HG03159 (cell line): ENCODE measurements around the gene PLD2.
A peak's percentile ranks its signal among the peaks of the same experiment; 100 is the strongest.

ENCODE experiments used
- ATAC-seq: cut with Tn5 transposase; IDR thresholded peaks from one replicate; pipeline ENCODE4 v1.9.1; 2021; ENCODE audit warnings: mild to moderate bottlenecking, moderate library complexity; ENCODE audit not compliant: unreplicated experiment

PLD2 gene

GRCh38 chr17:4788807-4789700 lies 17.9 kb upstream of the PLD2 start, which contains the start of gene GLTPD2:
Gene GLTPD2, plus strand, starts transcription at chr17:4788964. Its CDS starts 48 bp downstream, at chr17:4789012.
- ATAC-seq = no peak

GRCh38 chr17:4789701-4789950 lies 17.3 kb upstream of the PLD2 start:
- ATAC-seq = no peak

- ATAC-seq = peak; percentile 82
Measured at GRCh38 chr17:4789951-4790704, 16.8 kb upstream of the PLD2 start.

GRCh38 chr17:4790705-4791088 lies 16.3 kb upstream of the PLD2 start:
- no peak for ATAC-seq

GRCh38 chr17:4795168-4795567 lies 11.8 kb upstream of the PLD2 start:
- no peak for ATAC-seq

- ATAC-seq = no peak
Measured at GRCh38 chr17:4796552-4796920, 10.4 kb upstream of the PLD2 start.

- no peak for ATAC-seq
Measured at GRCh38 chr17:4800462-4801196, 6.3 kb upstream of the PLD2 start.

GRCh38 chr17:4802228-4802627 lies 4.7 kb upstream of the PLD2 start, which contains the start of gene C17orf114:
Gene C17orf114, minus strand, starts transcription at chr17:4802328.
- ATAC-seq = no peak

GRCh38 chr17:4806456-4806776 lies 536 bp upstream of the PLD2 start:
- ATAC-seq = no peak

GRCh38 chr17:4807605-4808377 lies 839 bp downstream of the PLD2 start:
- no peak for ATAC-seq

- ATAC-seq = no peak
Measured at GRCh38 chr17:4808378-4808767, 1.4 kb downstream of the PLD2 start.

GRCh38 chr17:4810696-4811290 lies 3.8 kb downstream of the PLD2 start:
- no peak for ATAC-seq

- no peak for ATAC-seq
Measured at GRCh38 chr17:4811471-4811870, 4.5 kb downstream of the PLD2 start.

- ATAC-seq = no peak
Measured at GRCh38 chr17:4812690-4813089, 5.7 kb downstream of the PLD2 start.

- ATAC-seq = no peak
Measured at GRCh38 chr17:4815043-4815675, 8.2 kb downstream of the PLD2 start.

GRCh38 chr17:4816826-4817225 lies 9.9 kb downstream of the PLD2 start:
- no peak for ATAC-seq

- no peak for ATAC-seq
Measured at GRCh38 chr17:4818276-4818675, 11.3 kb downstream of the PLD2 start.

GRCh38 chr17:4822835-4823234 lies 15.9 kb downstream of the PLD2 start:
- no peak for ATAC-seq

- no peak for ATAC-seq
Measured at GRCh38 chr17:4823373-4824089, 16.6 kb downstream of the PLD2 start.

- no peak for ATAC-seq
Measured at GRCh38 chr17:4827399-4827798, 20.4 kb downstream of the PLD2 start.
